KG1 (cell line): ENCODE measurements around the gene BCAP31.

Experiments
- DNase-seq: peaks from one replicate; lab custom pipeline; 2025; lab: John Stamatoyannopoulos, UW

Gene BCAP31

GRCh38 chrX:153724252-153725038, at the start of gene BCAP31, which contains the start of gene ABCD1:
TSS of gene BCAP31 (minus strand) at chrX:153724387. CDS start at chrX:153723244, 1,143 bp downstream.
TSS of gene ABCD1 (plus strand) at chrX:153724856. CDS start at chrX:153725267, 411 bp downstream.
- peak; percentile 41 for DNase-seq

GRCh38 chrX:153773218-153773611, 49.0 kb upstream of the BCAP31 start:
- DNase-seq: no peak

- DNase-seq: no peak
Measured at GRCh38 chrX:153772316-153773217, 48.4 kb upstream of the BCAP31 start.

GRCh38 chrX:153771415-153772315, 47.5 kb upstream of the BCAP31 start:
- DNase-seq: no peak

GRCh38 chrX:153770601-153771414, 46.6 kb upstream of the BCAP31 start:
- DNase-seq: no peak

- DNase-seq: no peak
Measured at GRCh38 chrX:153769865-153770600, 45.8 kb upstream of the BCAP31 start.

- no peak for DNase-seq
Measured at GRCh38 chrX:153769158-153769864, 45.1 kb upstream of the BCAP31 start.

- DNase-seq: no peak
Measured at GRCh38 chrX:153768311-153769157, 44.3 kb upstream of the BCAP31 start.

- no peak for DNase-seq
Measured at GRCh38 chrX:153767674-153768055, 43.5 kb upstream of the BCAP31 start.

GRCh38 chrX:153766871-153767673, 42.9 kb upstream of the BCAP31 start:
- DNase-seq: no peak

GRCh38 chrX:153766098-153766817, 42.1 kb upstream of the BCAP31 start:
- no peak for DNase-seq

GRCh38 chrX:153765138-153766079, 41.2 kb upstream of the BCAP31 start:
- no peak for DNase-seq

- DNase-seq: no peak
Measured at GRCh38 chrX:153764786-153765137, 40.6 kb upstream of the BCAP31 start.

GRCh38 chrX:153763989-153764755, 40.0 kb upstream of the BCAP31 start, which contains the start of gene PLXNB3:
TSS of gene PLXNB3 (plus strand) at chrX:153764249. CDS start at chrX:153765536, 1,287 bp downstream.
- DNase-seq: peak; percentile 0

- no peak for DNase-seq
Measured at GRCh38 chrX:153763298-153763932, 39.2 kb upstream of the BCAP31 start.
